Adrenal gland (tissue), 12 donors: ENCODE data around the gene RPS6KL1. TPM values are rescaled to one million over a fixed set of nuclear protein-coding genes. Genes with fewer than 3 reads are reported as not detected.

ENCODE experiments used
- DNase-seq, 7 donors: peaks; one replicate each; pipeline ENCODE4 v3.0.0-alpha.2; 2019 to 2020
- H3K27ac ChIP-seq, 5 donors: fragments of 200-600 bp; sonication (generic) in 4 of 5; 1 replicate in 3 of 5; 2 replicates in 2 of 5; pipeline versions ENCODE4 v1.5.1 to v1.8.0; 2016 to 2020; ENCODE audit warnings: mild to moderate bottlenecking in 1 of 5
- H3K27me3 ChIP-seq: fragments of 200-600 bp; 2 replicates; pipeline ENCODE4 v1.8.0; 2021
- H3K36me3 ChIP-seq, 2 donors: fragments of 200-600 bp; replicated peaks in 1 of 2; 1 replicate in 1 of 2; 2 replicates in 1 of 2; pipeline versions ENCODE4 v1.5.1 to v1.8.0; 2018 to 2022
- H3K4me1 ChIP-seq, 2 donors: fragments of 200-600 bp; replicated peaks in 1 of 2; 1 replicate in 1 of 2; 2 replicates in 1 of 2; pipeline versions ENCODE4 v1.5.1 to v1.8.0; 2018 to 2021
- H3K4me3 ChIP-seq, 4 donors: fragments of 200-600 bp; sonication (generic) in 3 of 4; one replicate each; pipeline ENCODE4 v1.5.1; 2016 to 2018
- H3K9me3 ChIP-seq, 3 donors: fragments of 200-600 bp; sonication (generic) in 1 of 3; replicated peaks in 1 of 3; 1 replicate in 2 of 3; 2 replicates in 1 of 3; pipeline versions ENCODE4 v1.5.1 to v1.8.0; 2016 to 2021
- POLR2A ChIP-seq, 2 donors: fragments of 450-650 bp; IDR thresholded peaks; one replicate each; pipeline ENCODE4 v1.6.1; 2017; ENCODE audit warnings: antibody characterized with exemption in 2 of 2, mild to moderate bottlenecking in 2 of 2, moderate library complexity in 1 of 2
- WGBS, 4 donors: extraction: QIAGEN DNeasy Blood & Tissue Kit in 2 of 4; methylation state at CpG; one replicate each; pipeline versions ENCODE4 v1.1.5 to v1.1.7; 2013 to 2017; 5-methylcytosine and 5-hydroxymethylcytosine counted together
- intact Hi-C, 2 donors: fragments of 100-400 bp; cut with DNase I; formaldehyde crosslinking; loops; one replicate each; pipeline versions ENCODE4 v1.14.1 to v1.15.0; 2022 to 2023
- polyA plus RNA-seq, 3 donors: library from polyadenylated mRNA; stranded (reverse); fragments of 200-250 nt in 2 of 3; fragments of 350-450 nt in 1 of 3; fragmentation: Illumina TruSeq in 1 of 3; extraction: RNeasy Lipid Tissue Mini Kit (QIAGEN cat#74804) in 1 of 3; gene quantifications; one replicate each; pipeline ENCODE4 v1.2.3, GENCODE V29; 2013 to 2014
- total RNA-seq, 9 donors: library from RNA; depleted of rRNA in 4 of 9; stranded (reverse); fragments of >200 nt in 4 of 9; fragments of 120-200 nt in 1 of 9; fragmentation: NEBNext Ultra II Directional in 1 of 9; extraction: Animal tissue kit (Norgen Biotek cat#: 25700) in 1 of 9; gene quantifications; one replicate each; pipeline versions ENCODE4 v1.1.0 to v1.2.4, GENCODE V29; 2013 to 2023
- TF ChIP-seq, protein P1 (sequence below), 6 experiments: fragments of 450-650 bp in 4 of 6; fragments of 200-600 bp in 2 of 6; sonication (generic) in 1 of 6; IDR thresholded peaks; 1 replicate in 5 of 6; 2 replicates in 1 of 6; pipeline versions ENCODE4 v1.5.1 to v1.8.0; 2016 to 2021; ENCODE audit warnings: antibody characterized with exemption in 6 of 6, mild to moderate bottlenecking in 2 of 6, moderate library complexity in 1 of 6
- donor health status: healthy with polysubstance abuse.
- donor health status: Bipolar disorder and iron deficiency.
- donor health status: DM: yes; HTN: yes; CAD: no.
- donor health status: DM: no; HTN: no; CAD: no.
- donor health status: DM: no; HTN: no; CAD: no.
- donor health status: DM: yes; HTN: yes; CAD: no.

RPS6KL1 gene
- total and polyA plus RNA-seq, 12 donors: 2.0 to 28.2 (median 5.3) TPM

- no peak for DNase-seq
- intact Hi-C loops: loop anchor here (5.0 kb wide), 2 partner anchors 46 to 226 kb away; no protein-coding TSS in a partner anchor
- Histone ChIP-seq H3K36me3 (no peaks in the 10 kb centered on the region), H3K27me3 (no peaks in the 10 kb centered on the region), H3K4me1 (no peaks in the 10 kb centered on the region), H3K27ac (no peak overlapping the region), H3K9me3 (no peaks in the 10 kb centered on the region), H3K4me3 (no peak overlapping the region)
- WGBS, 4 donors: 59 to 78% (median 69%) methylated on average over 3 of the region's 3 CpGs
- TF ChIP-seq POLR2A (IDR thresholded peaks at IDR 0.05): no peak
- TF ChIP-seq, protein P1, sequence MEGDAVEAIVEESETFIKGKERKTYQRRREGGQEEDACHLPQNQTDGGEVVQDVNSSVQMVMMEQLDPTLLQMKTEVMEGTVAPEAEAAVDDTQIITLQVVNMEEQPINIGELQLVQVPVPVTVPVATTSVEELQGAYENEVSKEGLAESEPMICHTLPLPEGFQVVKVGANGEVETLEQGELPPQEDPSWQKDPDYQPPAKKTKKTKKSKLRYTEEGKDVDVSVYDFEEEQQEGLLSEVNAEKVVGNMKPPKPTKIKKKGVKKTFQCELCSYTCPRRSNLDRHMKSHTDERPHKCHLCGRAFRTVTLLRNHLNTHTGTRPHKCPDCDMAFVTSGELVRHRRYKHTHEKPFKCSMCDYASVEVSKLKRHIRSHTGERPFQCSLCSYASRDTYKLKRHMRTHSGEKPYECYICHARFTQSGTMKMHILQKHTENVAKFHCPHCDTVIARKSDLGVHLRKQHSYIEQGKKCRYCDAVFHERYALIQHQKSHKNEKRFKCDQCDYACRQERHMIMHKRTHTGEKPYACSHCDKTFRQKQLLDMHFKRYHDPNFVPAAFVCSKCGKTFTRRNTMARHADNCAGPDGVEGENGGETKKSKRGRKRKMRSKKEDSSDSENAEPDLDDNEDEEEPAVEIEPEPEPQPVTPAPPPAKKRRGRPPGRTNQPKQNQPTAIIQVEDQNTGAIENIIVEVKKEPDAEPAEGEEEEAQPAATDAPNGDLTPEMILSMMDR (IDR thresholded peaks at IDR 0.05): no peak
Measured at GRCh38 chr14:74861734-74862090, 61.3 kb downstream of the RPS6KL1 start.

GRCh38 chr14:74860899-74861733 lies 61.9 kb downstream of the RPS6KL1 start:
- H3K4me3 ChIP-seq: no peak overlapping the region
- H3K27ac ChIP-seq: no peak overlapping the region
- no peaks in the 10 kb centered on the region for H3K27me3 ChIP-seq
- intact Hi-C loops: loop anchor here (5.0 kb wide), 2 partner anchors 46 to 226 kb away; no protein-coding TSS in a partner anchor
- 23 to 29% (median 25%) methylated on average over 6 to 7 of the region's 7 CpGs for WGBS, 4 donors
- peak; percentile 84 to 98 (median 92) for DNase-seq
- H3K9me3 ChIP-seq: no peaks in the 10 kb centered on the region
- TF ChIP-seq, protein P1 (IDR thresholded peaks at IDR 0.05): peak; percentile 78 to 88 (median 82)
- TF ChIP-seq POLR2A (IDR thresholded peaks at IDR 0.05): no peak
- no peaks in the 10 kb centered on the region for H3K4me1 ChIP-seq
- no peaks in the 10 kb centered on the region for H3K36me3 ChIP-seq

DNA sequence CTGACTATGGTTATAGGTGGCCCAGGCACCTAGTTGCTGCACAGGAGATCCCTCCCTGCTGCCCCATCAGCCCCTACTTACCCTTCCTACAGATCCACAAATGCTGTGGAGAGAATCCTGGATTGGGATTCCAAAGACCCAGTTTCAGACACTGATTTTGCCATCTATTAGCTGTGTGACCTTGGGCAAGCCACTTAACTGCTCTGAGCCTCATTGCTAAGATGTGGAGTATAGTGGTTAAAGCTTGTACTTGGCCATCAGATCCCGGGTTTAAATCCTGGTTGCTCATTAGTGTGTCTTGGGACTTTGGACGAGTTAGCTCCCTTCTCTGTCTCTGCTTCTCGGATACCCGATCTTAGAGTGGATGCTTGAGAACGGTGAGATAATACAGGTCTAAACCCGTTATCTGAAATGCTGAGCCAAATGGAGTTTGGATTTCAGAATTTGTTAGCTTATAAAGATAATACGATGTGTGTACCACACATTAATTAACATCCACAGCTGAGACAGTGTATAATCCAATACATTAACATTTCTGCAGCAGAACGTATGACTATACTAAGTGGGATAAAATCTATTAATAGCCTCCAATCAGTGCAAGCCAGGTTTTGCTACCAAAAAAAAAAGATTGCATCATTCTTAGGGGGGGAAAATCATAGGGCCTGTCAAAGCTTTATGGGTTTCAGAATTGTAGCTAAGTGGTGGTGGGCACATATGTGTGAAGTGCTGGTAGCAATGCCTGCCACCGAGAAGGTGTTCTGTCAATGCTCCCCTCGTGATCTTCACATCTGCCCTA lies 63.1 kb downstream of the RPS6KL1 start:
- no peaks in the 10 kb centered on the region for H3K9me3 ChIP-seq
- H3K27ac ChIP-seq: no peak overlapping the region
- H3K4me3 ChIP-seq: no peak overlapping the region
- intact Hi-C loops: loop anchor here (5.0 kb wide), 2 partner anchors 47 to 227 kb away; no protein-coding TSS in a partner anchor
- WGBS, 4 donors: 52 to 68% (median 60%) methylated on average over 10 of the region's 10 CpGs
- TF ChIP-seq POLR2A (IDR thresholded peaks at IDR 0.05): no peak
- TF ChIP-seq, protein P1 (IDR thresholded peaks at IDR 0.05): no peak
- no peak for DNase-seq
- no peaks in the 10 kb centered on the region for H3K36me3 ChIP-seq
- H3K27me3 ChIP-seq: no peaks in the 10 kb centered on the region
- no peaks in the 10 kb centered on the region for H3K4me1 ChIP-seq

GRCh38 chr14:74858022-74858421 lies 65.0 kb downstream of the RPS6KL1 start:
- no peaks in the 10 kb centered on the region for H3K9me3 ChIP-seq
- 56 to 90% (median 77%) methylated on average over 1 of the region's 1 CpG for WGBS, 4 donors
- no peak for TF ChIP-seq POLR2A (IDR thresholded peaks at IDR 0.05)
- no peak overlapping the region for H3K4me3 ChIP-seq
- intact Hi-C loops: no loop called here
- no peaks in the 10 kb centered on the region for H3K4me1 ChIP-seq
- H3K27me3 ChIP-seq: no peaks in the 10 kb centered on the region
- no peak for DNase-seq
- no peaks in the 10 kb centered on the region for H3K36me3 ChIP-seq
- H3K27ac ChIP-seq: no peak overlapping the region
